Ureter (tissue), 1 donor: ENCODE data around the gene CCDC106. TPM values are rescaled to one million over a fixed set of nuclear protein-coding genes. Genes with fewer than 3 reads are reported as not detected.

Experiments used
- DNase-seq: peaks from one replicate; pipeline ENCODE4 v3.0.0-alpha.2; 2020; ENCODE audit warnings: low spot score
- total RNA-seq: library from RNA; stranded (reverse); gene quantifications from one replicate; pipeline ENCODE4 v1.2.4, GENCODE V29; 2023
- donor health status: DM: yes; HTN: yes; CAD: no.

The CCDC106 gene
- total RNA-seq, 1 donor from 2014 or later = 12.3 TPM

DNA sequence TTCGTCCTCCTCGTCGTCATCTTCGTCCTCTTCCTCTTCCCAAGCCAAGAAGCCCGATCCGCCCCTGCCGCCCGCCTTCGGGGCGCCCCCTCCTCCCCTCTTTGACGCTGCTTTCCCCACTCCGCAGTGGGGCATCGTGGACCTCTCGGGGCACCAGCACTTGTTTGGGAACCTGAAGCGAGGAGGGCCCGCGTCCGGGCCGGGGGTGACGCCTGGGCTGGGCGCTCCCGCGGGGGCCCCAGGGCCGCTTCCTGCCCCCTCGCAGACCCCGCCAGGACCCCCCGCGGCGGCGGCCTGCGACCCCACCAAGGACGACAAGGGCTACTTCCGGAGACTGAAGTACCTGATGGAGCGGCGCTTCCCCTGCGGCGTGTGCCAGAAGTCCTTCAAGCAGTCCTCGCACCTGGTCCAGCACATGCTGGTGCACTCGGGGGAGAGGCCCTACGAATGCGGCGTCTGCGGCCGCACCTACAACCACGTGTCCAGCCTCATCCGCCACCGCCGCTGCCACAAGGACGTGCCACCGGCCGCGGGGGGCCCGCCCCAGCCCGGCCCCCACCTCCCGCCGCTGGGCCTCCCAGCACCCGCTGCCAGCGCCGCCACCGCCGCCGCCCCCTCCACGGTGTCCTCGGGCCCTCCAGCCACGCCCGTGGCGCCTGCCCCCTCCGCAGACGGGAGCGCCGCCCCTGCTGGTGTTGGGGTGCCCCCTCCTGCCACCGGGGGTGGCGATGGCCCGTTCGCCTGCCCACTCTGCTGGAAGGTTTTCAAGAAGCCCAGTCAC is 33.9 kb upstream of the CCDC106 start:
- DNase-seq = no peak

- no peak for DNase-seq
Measured at GRCh38 chr19:55614711-55615542, 33.1 kb upstream of the CCDC106 start.

DNA sequence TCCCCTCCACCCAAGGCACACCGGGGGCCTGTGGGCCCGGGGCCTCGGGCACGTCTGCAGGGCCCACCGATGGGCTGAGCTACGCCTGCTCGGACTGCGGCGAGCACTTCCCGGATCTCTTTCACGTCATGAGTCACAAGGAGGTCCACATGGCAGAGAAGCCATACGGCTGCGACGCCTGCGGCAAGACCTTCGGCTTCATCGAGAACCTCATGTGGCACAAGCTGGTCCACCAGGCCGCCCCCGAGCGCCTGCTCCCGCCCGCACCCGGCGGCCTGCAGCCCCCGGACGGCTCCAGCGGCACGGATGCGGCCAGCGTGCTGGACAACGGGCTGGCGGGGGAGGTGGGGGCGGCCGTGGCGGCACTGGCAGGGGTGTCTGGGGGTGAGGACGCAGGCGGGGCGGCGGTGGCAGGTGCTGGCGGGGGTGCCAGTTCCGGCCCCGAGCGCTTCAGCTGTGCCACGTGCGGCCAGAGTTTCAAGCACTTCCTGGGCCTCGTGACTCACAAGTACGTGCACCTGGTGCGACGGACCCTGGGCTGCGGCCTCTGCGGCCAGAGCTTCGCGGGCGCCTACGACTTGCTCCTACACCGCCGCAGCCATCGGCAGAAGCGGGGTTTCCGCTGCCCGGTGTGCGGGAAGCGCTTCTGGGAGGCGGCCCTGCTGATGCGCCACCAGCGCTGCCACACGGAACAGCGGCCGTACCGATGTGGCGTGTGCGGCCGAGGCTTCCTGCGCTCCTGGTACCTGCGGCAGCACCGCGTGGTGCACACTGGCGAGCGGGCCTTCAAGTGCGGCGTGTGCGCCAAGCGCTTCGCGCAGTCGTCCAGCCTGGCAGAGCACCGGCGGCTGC is 32.2 kb upstream of the CCDC106 start:
- DNase-seq = no peak

GRCh38 chr19:55616395-55616875 is 31.6 kb upstream of the CCDC106 start:
- DNase-seq = no peak

DNA sequence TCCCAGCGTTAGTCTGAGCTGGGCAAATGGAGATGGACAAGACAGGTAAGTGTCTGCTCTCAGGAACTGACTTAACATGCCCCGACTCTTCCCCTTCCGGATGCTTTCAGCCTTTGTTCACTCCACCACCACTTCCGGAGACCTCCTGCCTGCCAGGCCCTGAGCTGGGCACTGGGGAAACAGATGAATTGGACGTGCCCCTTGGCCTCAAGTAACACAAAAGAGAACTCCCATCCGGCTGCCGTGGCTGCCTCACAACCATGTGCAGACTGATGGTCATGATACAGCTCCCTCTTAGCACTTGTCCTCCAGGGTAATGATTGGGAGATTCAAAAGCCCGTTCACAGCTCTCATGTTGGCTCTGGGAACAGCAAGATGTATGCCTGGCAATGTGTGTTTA is 30.6 kb upstream of the CCDC106 start:
- no peak for DNase-seq

DNA sequence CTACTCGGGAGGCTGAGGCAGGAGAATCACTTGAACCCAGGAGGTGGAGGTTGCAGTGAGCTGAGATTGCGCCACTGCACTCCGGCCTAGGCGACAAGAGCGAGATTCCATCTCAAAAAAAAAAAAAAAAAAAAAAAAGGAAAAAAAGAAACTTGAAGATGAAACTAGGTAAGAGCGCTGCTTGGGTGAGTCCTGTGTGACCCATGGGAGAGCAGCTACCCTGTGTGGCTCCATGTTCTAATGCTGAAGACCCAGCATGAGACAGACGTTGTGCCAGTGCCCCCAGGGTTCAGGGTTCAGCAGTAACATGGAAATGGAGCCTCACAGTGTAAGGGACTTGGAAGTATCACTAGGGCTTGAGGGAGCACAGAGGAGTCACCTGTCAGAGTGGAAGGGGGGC is 29.6 kb upstream of the CCDC106 start:
- DNase-seq = no peak

DNA sequence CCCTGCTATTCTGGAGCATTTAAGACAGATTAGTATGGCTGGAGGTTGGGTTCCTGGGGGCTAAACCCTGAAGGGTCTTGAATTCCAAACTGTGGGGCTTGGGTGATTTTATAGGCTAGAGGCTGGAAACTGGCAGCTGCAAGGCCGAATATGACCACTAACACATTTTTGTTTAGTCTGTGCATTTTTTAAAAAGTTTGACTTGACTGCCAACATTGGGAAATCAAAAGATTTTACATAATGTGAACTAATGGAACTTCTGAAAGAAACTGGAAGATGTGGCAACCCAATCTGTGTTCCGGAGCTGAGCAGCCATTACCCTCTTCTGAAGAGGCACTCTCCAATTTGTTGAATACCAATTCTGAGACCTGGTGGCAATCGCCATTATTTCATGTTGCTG is 28.7 kb upstream of the CCDC106 start:
- no peak for DNase-seq

GRCh38 chr19:55620410-55621204 is 27.4 kb upstream of the CCDC106 start:
- no peak for DNase-seq

DNA sequence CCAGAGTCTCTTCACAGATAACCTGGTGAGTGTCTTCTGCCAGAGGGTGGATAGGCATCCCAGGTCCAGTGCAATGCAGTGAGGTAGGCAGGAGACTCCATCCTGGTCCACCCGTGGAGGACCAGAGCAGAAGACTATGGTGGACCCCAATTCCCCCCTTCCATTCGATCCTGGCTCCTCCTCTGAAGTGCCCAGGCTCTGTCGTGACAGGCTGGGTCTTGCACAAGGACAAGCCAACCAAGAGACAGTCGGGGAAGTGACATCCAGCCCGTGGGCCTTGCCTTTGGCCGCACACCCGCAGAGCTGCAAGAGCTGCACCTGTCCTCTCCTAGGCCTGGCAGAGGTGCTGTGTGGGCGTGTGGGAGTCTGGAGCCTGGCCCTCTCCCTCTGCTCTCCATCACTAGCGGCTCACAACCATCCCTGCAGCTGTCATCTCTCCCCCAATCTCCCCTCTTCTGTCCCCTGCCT is 26.8 kb upstream of the CCDC106 start:
- no peak for DNase-seq

GRCh38 chr19:55621673-55622231 is 26.3 kb upstream of the CCDC106 start:
- DNase-seq = no peak

GRCh38 chr19:55622242-55622969 is 25.6 kb upstream of the CCDC106 start:
- DNase-seq = no peak

- no peak for DNase-seq
Measured at GRCh38 chr19:55623130-55623529, 24.9 kb upstream of the CCDC106 start.

- no peak for DNase-seq
Measured at GRCh38 chr19:55623561-55623960, 24.5 kb upstream of the CCDC106 start.

GRCh38 chr19:55624109-55625003 is 23.7 kb upstream of the CCDC106 start, which contains the start of gene ZNF784:
Gene ZNF784, minus strand, starts transcription at chr19:55624566. Its CDS starts 5 bp downstream, at chr19:55624561.
- peak; percentile 94 for DNase-seq

DNA sequence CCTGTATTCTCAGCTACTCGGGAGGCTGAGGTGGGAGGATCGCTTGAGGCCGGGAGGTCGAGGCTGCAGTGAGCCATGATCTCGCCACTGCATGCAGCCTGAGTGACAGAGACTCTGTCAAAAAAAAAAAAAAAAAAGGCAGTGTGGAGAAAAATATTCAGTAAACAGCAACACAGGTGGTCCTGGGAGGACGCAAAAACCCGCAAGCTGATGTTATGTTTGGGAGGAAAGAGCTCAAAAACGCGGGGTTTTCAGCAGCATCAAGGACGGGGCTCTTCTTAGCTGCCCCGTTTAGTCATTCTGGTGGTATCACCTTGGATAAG is 23.0 kb upstream of the CCDC106 start:
- no peak for DNase-seq

- no peak for DNase-seq
Measured at GRCh38 chr19:55626350-55626749, 21.7 kb upstream of the CCDC106 start.

DNA sequence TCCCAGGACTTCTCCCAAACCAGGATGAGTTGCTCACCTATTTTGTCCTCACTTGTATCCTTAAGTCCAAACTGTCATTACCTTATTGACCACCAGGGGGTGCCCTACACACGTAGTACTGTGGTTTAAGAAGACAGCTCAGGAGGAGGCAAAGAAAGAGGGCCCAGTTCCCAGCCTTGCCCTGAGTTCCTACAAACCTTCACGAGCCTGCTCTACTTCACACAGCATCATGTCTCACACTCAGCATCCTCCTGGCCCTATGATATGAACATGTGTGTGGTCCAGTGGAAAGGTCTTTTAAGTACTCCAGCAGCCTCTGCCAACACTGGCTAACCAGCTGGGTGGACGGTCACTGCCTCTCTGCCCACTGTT is 15.6 kb upstream of the CCDC106 start:
- DNase-seq = peak; percentile 93

DNA sequence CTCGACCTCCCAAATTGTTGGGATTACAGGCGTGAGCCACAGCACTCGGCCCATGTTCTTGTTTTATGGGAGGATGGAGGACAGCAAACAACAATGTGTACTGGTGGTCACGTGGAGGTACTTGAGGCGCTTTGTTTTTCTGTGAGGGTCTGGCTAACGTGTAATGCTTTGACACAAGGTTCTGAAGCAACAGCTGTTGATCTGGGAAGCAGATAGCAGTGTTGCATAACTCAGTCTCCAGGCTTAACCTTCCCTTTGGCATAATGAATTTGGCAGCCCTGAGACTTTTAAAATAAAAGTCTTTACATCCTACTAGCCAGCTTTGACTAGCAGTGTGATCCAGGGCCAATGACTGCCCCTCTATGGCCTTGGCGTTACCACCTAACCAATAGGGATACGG is 14.2 kb upstream of the CCDC106 start:
- DNase-seq = no peak

DNA sequence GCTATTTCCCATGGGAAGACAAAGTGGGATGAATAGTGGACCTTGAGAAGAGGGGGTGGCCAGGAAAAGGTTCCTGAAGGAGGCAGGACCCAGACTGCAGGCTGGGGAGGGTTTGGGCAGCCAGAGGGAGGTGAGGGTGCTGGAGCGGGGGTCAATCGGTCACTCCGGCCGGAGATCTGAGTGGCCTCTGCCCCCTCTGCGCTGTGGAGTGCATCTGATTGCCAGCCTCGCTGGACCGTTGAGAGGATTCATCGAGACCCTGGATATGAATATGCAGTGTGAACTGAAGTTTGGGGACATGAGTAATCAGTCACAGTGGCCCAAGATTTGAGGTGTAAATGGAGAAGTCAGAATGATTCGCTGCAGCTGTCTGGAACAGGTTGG is 12.7 kb upstream of the CCDC106 start:
- no peak for DNase-seq
